Left ventricle myocardium inferior (tissue), 1 donor: ENCODE results near the gene EAF1. TPM values are rescaled to one million over a fixed set of nuclear protein-coding genes. Genes with fewer than 3 reads are reported as not detected.
A peak's percentile ranks its signal among the peaks of the same experiment; 100 is the strongest.
"Not testable (repeated sequence)": the region's sequence is repeated elsewhere in the genome, so short reads cannot be mapped to it uniquely, and the experiment has no call there.

Experiments used
- DNase-seq: peaks from one replicate; pipeline ENCODE4 v3.0.0-alpha.2; 2020
- H3K27ac ChIP-seq: fragments of 200-600 bp; replicated peaks from 2 replicates; pipeline ENCODE4 v1.8.0; 2021
- H3K27me3 ChIP-seq: fragments of 200-600 bp; 2 replicates; pipeline ENCODE4 v1.8.0; 2021; ENCODE audit warnings: low read depth
- H3K36me3 ChIP-seq: fragments of 200-600 bp; 2 replicates; pipeline ENCODE4 v1.8.0; 2021
- H3K4me1 ChIP-seq: fragments of 200-600 bp; 2 replicates; pipeline ENCODE4 v1.8.0; 2021
- H3K4me3 ChIP-seq: fragments of 200-600 bp; 2 replicates; pipeline ENCODE4 v1.8.0; 2021; ENCODE audit warnings: mild to moderate bottlenecking, moderate library complexity
- H3K9me3 ChIP-seq: fragments of 200-600 bp; replicated peaks from 2 replicates; pipeline ENCODE4 v1.8.0; 2021
- CTCF ChIP-seq: fragments of 200-600 bp; IDR thresholded peaks from 2 replicates; pipeline ENCODE4 v1.8.0; 2021; ENCODE audit warnings: antibody characterized with exemption, mild to moderate bottlenecking, borderline replicate concordance
- intact Hi-C: fragments of 100-400 bp; cut with micrococcal nuclease; formaldehyde crosslinking; loops from one replicate; pipeline ENCODE4 v1.11.0; 2022
- total RNA-seq: library from RNA; stranded (reverse); fragmentation: NEBNext Ultra II Directional; extraction: Animal tissue kit (Norgen Biotek cat#: 25700); gene quantifications from one replicate; pipeline ENCODE4 v1.2.1, GENCODE V29; 2021
- donor health status: DM: no; HTN: yes; CAD: no; lungs with severe emphysema.

EAF1 gene
- total RNA-seq, 1 donor from 2014 or later = 7.6 TPM

- no peaks in the 10 kb centered on the region for H3K27me3 ChIP-seq
- intact Hi-C loops = no loop called here
- no peak for DNase-seq
- no peak overlapping the region for H3K27ac ChIP-seq
- no peak overlapping the region for H3K4me3 ChIP-seq
- no peaks in the 10 kb centered on the region for H3K36me3 ChIP-seq
- H3K9me3 ChIP-seq = peaks cover 15% of the 10 kb centered on the region
- peaks cover 19% of the 10 kb centered on the region for H3K4me1 ChIP-seq
- TF ChIP-seq CTCF = no peak
Measured at GRCh38 chr3:15384510-15385237, 42.7 kb upstream of the EAF1 start.

GRCh38 chr3:15385238-15385695 lies 42.1 kb upstream of the EAF1 start:
- H3K4me3 ChIP-seq, H3K36me3 ChIP-seq, intact Hi-C loops, DNase-seq, H3K27ac ChIP-seq, H3K27me3 ChIP-seq: not testable (repeated sequence)
- Histone ChIP-seq H3K4me1 (peaks cover 22% of the 10 kb centered on the region), H3K9me3 (peaks cover 15% of the 10 kb centered on the region)

- intact Hi-C loops = no loop called here
- no peak for TF ChIP-seq CTCF
- Histone ChIP-seq H3K9me3 (peaks cover 15% of the 10 kb centered on the region), H3K4me1 (peaks cover 24% of the 10 kb centered on the region), H3K27ac (no peak overlapping the region), H3K27me3 (no peaks in the 10 kb centered on the region), H3K4me3 (no peak overlapping the region), H3K36me3 (no peaks in the 10 kb centered on the region)
- no peak for DNase-seq
Measured at GRCh38 chr3:15385901-15386653, 41.3 kb upstream of the EAF1 start.

- Histone ChIP-seq H3K4me1 (peaks cover 24% of the 10 kb centered on the region), H3K27ac (peak overlapping the region; percentile 21), H3K9me3 (peaks cover 15% of the 10 kb centered on the region)
- H3K27me3 ChIP-seq, DNase-seq, intact Hi-C loops, H3K36me3 ChIP-seq, H3K4me3 ChIP-seq: not testable (repeated sequence)
Measured at GRCh38 chr3:15386654-15386955, 40.8 kb upstream of the EAF1 start.

GRCh38 chr3:15387171-15387581 lies 40.2 kb upstream of the EAF1 start:
- no peak for TF ChIP-seq CTCF
- peaks cover 24% of the 10 kb centered on the region for H3K4me1 ChIP-seq
- intact Hi-C loops = no loop called here
- no peaks in the 10 kb centered on the region for H3K36me3 ChIP-seq
- no peak overlapping the region for H3K4me3 ChIP-seq
- DNase-seq = no peak
- H3K27me3 ChIP-seq = no peaks in the 10 kb centered on the region
- H3K9me3 ChIP-seq = peaks cover 15% of the 10 kb centered on the region
- H3K27ac ChIP-seq = peak overlapping the region; percentile 21

- no peak for DNase-seq
- Histone ChIP-seq H3K4me1 (peaks cover 24% of the 10 kb centered on the region), H3K4me3 (no peak overlapping the region), H3K27ac (peak overlapping the region; percentile 21), H3K27me3 (no peaks in the 10 kb centered on the region), H3K9me3 (peaks cover 15% of the 10 kb centered on the region), H3K36me3 (no peaks in the 10 kb centered on the region)
- intact Hi-C loops = no loop called here
- TF ChIP-seq CTCF = no peak
Measured at GRCh38 chr3:15387735-15388134, 39.7 kb upstream of the EAF1 start.

GRCh38 chr3:15388335-15388734 lies 39.1 kb upstream of the EAF1 start:
- H3K27me3 ChIP-seq, H3K27ac ChIP-seq, intact Hi-C loops, DNase-seq, H3K4me3 ChIP-seq, H3K36me3 ChIP-seq: not testable (repeated sequence)
- Histone ChIP-seq H3K4me1 (peaks cover 24% of the 10 kb centered on the region), H3K9me3 (peaks cover 15% of the 10 kb centered on the region)
